GM18519 (cell line): ENCODE data around the gene NOC4L.
"Not testable (repeated sequence)": the region's sequence is repeated elsewhere in the genome, so short reads cannot be mapped to it uniquely, and the experiment has no call there.

ENCODE experiments used
- ATAC-seq: cut with Tn5 transposase; IDR thresholded peaks from one replicate; pipeline ENCODE4 v1.9.1; 2021; ENCODE audit warnings: mild to moderate bottlenecking, moderate library complexity; ENCODE audit not compliant: unreplicated experiment, low FRiP score

NOC4L gene

GRCh38 chr12:132141976-132142678 is 2.1 kb upstream of the NOC4L start:
- no peak for ATAC-seq

GRCh38 chr12:132142679-132143335 is 1.4 kb upstream of the NOC4L start:
- ATAC-seq, result no peak

- peak; percentile 10 for ATAC-seq
Measured at GRCh38 chr12:132143336-132144071, 753 bp upstream of the NOC4L start.

- ATAC-seq, result no peak
Measured at GRCh38 chr12:132144810-132145168, 532 bp downstream of the NOC4L start.

- no peak for ATAC-seq
Measured at GRCh38 chr12:132145334-132145733, 1.1 kb downstream of the NOC4L start.

GRCh38 chr12:132146098-132146497 is 1.8 kb downstream of the NOC4L start:
- no peak for ATAC-seq

- no peak for ATAC-seq
Measured at GRCh38 chr12:132146772-132147422, 2.6 kb downstream of the NOC4L start.

- no peak for ATAC-seq
Measured at GRCh38 chr12:132147423-132148367, 3.4 kb downstream of the NOC4L start.

GRCh38 chr12:132148368-132149045 is 4.2 kb downstream of the NOC4L start:
- ATAC-seq, result no peak

GRCh38 chr12:132149526-132149925 is 5.3 kb downstream of the NOC4L start:
- ATAC-seq, result not testable (repeated sequence)

- no peak for ATAC-seq
Measured at GRCh38 chr12:132150780-132151144, 6.5 kb downstream of the NOC4L start.

GRCh38 chr12:132151145-132151765 is 7.0 kb downstream of the NOC4L start:
- ATAC-seq, result no peak

GRCh38 chr12:132151766-132152410 is 7.6 kb downstream of the NOC4L start:
- no peak for ATAC-seq

- no peak for ATAC-seq
Measured at GRCh38 chr12:132152411-132152821, 8.2 kb downstream of the NOC4L start.

- no peak for ATAC-seq
Measured at GRCh38 chr12:132152953-132153352, 8.7 kb downstream of the NOC4L start.

GRCh38 chr12:132153501-132154340 is 9.5 kb downstream of the NOC4L start:
- ATAC-seq, result no peak

- ATAC-seq, result no peak
Measured at GRCh38 chr12:132154341-132154761, 10.1 kb downstream of the NOC4L start.
